NCI-H1105 (cell line): ENCODE results near the gene PGGT1B.

ENCODE experiments used
- DNase-seq: peaks from one replicate; lab custom pipeline; 2025; lab: John Stamatoyannopoulos, UW

Gene PGGT1B

GRCh38 chr5:115180165-115180709 lies 82.4 kb downstream of the PGGT1B start:
- DNase-seq: peak; percentile 19

GRCh38 chr5:115179394-115180164 lies 83.1 kb downstream of the PGGT1B start:
- DNase-seq: no peak

GRCh38 chr5:115179030-115179393 lies 83.7 kb downstream of the PGGT1B start:
- DNase-seq: no peak

- no peak for DNase-seq
Measured at GRCh38 chr5:115170929-115171510, 91.7 kb downstream of the PGGT1B start.

- DNase-seq: no peak
Measured at GRCh38 chr5:115170134-115170928, 92.3 kb downstream of the PGGT1B start.

GRCh38 chr5:115169487-115170133 lies 93.1 kb downstream of the PGGT1B start, which contains the start of gene TRIM36:
TRIM36 (minus strand) TSS chr5:115169908; CDS start chr5:115169634, 274 bp downstream.
- peak; percentile 82 for DNase-seq

- peak; percentile 9 for DNase-seq
Measured at GRCh38 chr5:115168829-115169486, 93.7 kb downstream of the PGGT1B start.

GRCh38 chr5:115166744-115167393 lies 95.8 kb downstream of the PGGT1B start:
- no peak for DNase-seq

GRCh38 chr5:115165790-115166189 lies 96.9 kb downstream of the PGGT1B start:
- no peak for DNase-seq

- DNase-seq: no peak
Measured at GRCh38 chr5:115160975-115161475, 101.7 kb downstream of the PGGT1B start.
